Stimulated activated naive CD8-positive, alpha-beta T cell treated with anti-CD3 and anti-CD28 coated beads, Interleukin-15, amount 100 ng/mL, for 72 hours (primary cell): Measurements from ENCODE around the gene NUCB1.

Experiments
- ATAC-seq: fragments of 150-1000 bp; cut with Tn5 transposase; 2 replicates; pipeline ENCODE4 v1.10.0; 2021; ENCODE audit warnings: mild to moderate bottlenecking, moderate library complexity
- DNase-seq, 2 donors: peaks; one replicate each; pipeline ENCODE4 v3.0.0; 2021 to 2022
- H3K27ac Mint-ChIP-seq, 2 donors: one replicate each; pipeline ENCODE4 v1.8.0; 2022; ENCODE audit warnings: mild to moderate bottlenecking in 2 of 2, mixed read lengths in 2 of 2, moderate library complexity in 2 of 2
- H3K27me3 Mint-ChIP-seq: one replicate; pipeline ENCODE4 v1.8.0; 2022; ENCODE audit warnings: mixed read lengths
- H3K4me1 Mint-ChIP-seq: one replicate; pipeline ENCODE4 v1.8.0; 2022; ENCODE audit warnings: mild to moderate bottlenecking, mixed read lengths
- H3K4me3 Mint-ChIP-seq, 2 donors: one replicate each; pipeline ENCODE4 v1.8.0; 2022; ENCODE audit warnings: mild to moderate bottlenecking in 2 of 2, mixed read lengths in 2 of 2, moderate library complexity in 1 of 2
- H3K9me3 Mint-ChIP-seq, 2 donors: one replicate each; pipeline ENCODE4 v1.8.0; 2022; ENCODE audit warnings: mixed read lengths in 2 of 2

The NUCB1 gene

DNA sequence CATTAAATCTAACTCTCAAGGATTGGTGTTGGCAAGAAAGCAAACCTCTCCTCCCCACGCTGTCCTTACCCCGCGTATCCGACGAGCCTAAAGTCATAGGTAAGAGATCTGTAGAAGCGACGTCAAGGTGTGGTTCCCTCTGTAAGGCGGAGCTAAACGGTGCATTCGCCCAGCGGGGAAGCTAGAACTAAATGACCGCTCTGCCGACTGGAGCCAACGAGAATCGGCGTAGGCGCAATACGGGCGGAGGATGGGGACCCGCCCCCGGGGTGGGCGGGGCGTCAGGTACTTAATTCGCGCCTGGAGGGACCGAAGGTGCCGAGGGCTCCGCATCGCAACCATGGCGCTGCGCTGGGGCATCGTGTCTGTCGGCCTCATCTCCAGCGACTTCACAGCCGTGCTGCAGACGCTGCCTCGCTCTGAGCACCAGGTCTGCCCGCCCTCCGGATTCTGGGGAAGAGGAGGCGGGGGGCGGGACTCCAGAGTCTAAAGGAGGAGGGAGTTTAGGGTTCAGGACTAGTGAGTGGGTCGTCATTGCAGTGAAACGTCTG, 33.3 kb downstream of the NUCB1 start, which contains the start of gene DHDH:
Gene DHDH (plus strand): TSS at position 318 of the 551 bp plus-strand sequence. CDS start 23 bp downstream, at position 341.
- ATAC-seq = peak; percentile 97
- Mint-ChIP-seq H3K4me3 (peak within 1 kb of the TSS; percentile 90 to 91), H3K4me1 (peaks cover 23% of the 10 kb centered on the region), H3K9me3 (no peaks in the 10 kb centered on the region), H3K27me3 (no peaks in the 10 kb centered on the region), H3K27ac (peak within 1 kb of the TSS; percentile 81 to 92)
- DNase-seq = peak; percentile 81

DNA sequence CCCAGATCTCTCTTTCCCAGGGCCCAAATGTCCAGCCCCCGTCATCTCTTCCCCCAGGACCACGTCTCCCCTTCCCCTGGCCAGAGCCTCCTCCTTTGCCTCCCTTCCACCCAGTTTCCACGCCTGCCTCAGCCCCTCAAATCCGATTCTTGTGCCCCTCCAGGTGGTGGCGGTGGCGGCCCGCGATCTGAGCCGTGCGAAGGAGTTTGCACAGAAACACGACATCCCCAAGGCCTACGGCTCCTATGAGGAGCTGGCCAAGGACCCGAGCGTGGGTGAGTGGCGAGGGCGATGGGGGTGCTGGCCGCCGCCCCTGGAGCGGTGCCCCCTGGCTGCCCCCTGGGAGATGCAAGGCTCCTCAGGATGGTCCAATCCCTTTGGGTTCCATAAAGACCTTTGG, 34.7 kb downstream of the NUCB1 start:
- Mint-ChIP-seq H3K27ac (peak overlapping the region in 1 of 2 donors; percentile 96), H3K27me3 (no peaks in the 10 kb centered on the region), H3K4me3 (peak overlapping the region; percentile 21 to 49), H3K9me3 (no peaks in the 10 kb centered on the region), H3K4me1 (peaks cover 23% of the 10 kb centered on the region)
- no peak for DNase-seq
- no peak for ATAC-seq

DNA sequence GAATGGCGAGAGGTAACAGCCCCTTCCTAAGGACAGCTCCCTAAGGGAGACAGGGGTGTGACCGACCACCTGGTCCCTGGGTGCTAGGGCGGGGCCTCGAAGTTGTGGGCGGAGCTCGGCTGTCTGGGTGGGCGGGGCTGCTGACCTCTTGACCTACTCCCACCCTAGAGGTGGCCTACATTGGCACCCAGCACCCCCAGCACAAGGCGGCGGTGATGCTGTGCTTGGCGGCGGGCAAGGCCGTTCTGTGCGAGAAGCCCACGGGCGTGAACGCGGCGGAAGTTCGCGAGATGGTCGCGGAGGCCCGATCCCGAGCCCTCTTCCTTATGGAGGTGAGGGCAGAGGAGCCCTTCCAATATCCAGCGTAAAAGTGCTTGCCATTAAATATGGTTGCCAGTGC, 35.8 kb downstream of the NUCB1 start:
- H3K4me1 Mint-ChIP-seq = peaks cover 23% of the 10 kb centered on the region
- H3K9me3 Mint-ChIP-seq = no peaks in the 10 kb centered on the region
- no peak for DNase-seq
- no peak overlapping the region for H3K27ac Mint-ChIP-seq
- ATAC-seq = no peak
- no peak overlapping the region for H3K4me3 Mint-ChIP-seq
- no peaks in the 10 kb centered on the region for H3K27me3 Mint-ChIP-seq

DNA sequence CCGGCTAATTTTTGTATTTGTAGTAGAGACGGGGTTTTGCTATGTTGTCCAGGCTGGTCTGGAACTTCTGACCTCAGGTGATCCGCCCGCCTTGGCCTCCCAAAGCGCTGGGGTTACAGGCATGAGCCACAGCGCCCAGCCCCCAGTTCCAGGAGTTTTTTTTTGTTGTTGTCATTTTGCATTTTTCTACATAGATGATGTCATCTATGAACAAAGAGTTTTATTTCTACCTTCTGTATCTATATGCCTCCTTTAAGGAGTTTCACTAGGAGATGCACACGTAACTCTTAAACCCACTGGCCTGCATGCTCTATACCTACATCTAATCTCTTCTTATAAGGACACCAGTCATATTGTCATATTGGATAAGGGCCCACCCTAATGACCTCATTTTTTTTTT, 38.1 kb downstream of the NUCB1 start:
- Mint-ChIP-seq H3K4me1 (peaks cover 18% of the 10 kb centered on the region), H3K9me3 (no peaks in the 10 kb centered on the region), H3K4me3 (no peak overlapping the region), H3K27ac (no peak overlapping the region), H3K27me3 (no peaks in the 10 kb centered on the region)
- no peak for DNase-seq
- ATAC-seq = no peak

DNA sequence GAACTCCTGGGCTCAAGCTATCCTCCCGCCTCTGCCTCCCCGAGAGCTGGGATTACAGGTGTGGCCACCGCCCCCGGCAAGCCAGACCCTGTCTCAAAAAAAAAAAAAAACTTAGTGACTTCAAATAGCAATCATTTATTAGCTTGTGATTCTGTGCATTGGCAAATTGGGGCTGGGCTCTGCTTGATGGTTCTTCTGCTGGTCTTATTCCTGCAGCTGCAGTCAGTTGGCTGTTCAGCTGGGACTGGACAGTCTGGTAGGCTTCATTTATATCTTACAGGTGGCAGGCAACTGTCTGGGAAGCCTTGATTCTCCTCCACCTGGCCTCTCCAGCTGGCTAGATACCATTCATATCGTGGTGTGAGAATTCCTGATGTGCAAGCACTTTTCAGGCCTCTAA, 40.8 kb downstream of the NUCB1 start:
- no peak for DNase-seq

DNA sequence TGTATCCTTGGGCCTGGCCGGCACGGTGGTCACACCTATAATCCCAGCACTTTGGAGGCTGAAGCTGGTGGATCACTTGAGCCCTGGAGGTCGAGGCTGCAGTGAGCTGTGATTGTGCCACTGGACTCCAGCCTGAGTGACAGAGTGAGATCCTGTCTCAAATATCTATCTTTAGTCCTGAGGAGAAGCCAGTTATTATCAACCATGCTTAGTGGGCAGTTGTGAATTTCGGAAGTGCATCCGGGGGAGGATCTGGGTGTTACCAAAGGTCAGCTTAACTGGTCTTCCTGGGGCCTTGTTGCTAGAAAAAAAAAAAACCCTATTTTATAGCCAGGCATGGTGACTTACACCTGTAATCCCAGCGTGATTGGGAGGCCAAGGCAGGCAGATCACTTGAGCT, 43.0 kb downstream of the NUCB1 start:
- Mint-ChIP-seq H3K4me1 (no peaks in the 10 kb centered on the region), H3K9me3 (peaks cover 0 to 11% of the 10 kb centered on the region in 2 donors), H3K4me3 (no peak overlapping the region), H3K27me3 (no peaks in the 10 kb centered on the region), H3K27ac (no peak overlapping the region)
- ATAC-seq = no peak
- DNase-seq = no peak

More for the DNA sequence above, 40.8 kb downstream of the NUCB1 start:
- no peak overlapping the region for H3K27ac Mint-ChIP-seq
- no peak overlapping the region for H3K4me3 Mint-ChIP-seq
- H3K9me3 Mint-ChIP-seq = no peaks in the 10 kb centered on the region
- no peaks in the 10 kb centered on the region for H3K27me3 Mint-ChIP-seq
- no peaks in the 10 kb centered on the region for H3K4me1 Mint-ChIP-seq
- no peak for ATAC-seq

DNA sequence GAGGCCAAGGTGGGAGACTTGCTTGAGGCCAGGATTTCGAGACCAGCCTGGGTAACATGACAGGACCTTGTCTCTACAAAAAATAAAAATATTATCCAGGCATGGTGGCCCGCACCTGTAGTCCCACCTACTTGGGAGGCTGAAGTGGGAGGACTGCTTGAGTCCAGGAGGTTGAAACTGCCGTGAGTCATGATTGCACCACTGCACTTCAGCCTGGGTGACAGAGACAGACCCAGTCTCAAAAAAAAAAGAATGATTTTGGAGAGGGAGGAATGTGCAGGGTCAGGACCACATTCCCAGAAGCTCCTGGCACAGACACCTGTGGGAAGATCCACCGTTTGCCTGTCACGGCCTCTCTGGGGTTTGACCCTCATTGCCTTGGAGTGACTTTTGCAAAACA, 45.3 kb downstream of the NUCB1 start:
- H3K9me3 Mint-ChIP-seq = peaks cover 0 to 11% of the 10 kb centered on the region in 2 donors
- H3K27ac Mint-ChIP-seq = no peak overlapping the region
- DNase-seq = no peak
- no peaks in the 10 kb centered on the region for H3K4me1 Mint-ChIP-seq
- ATAC-seq = no peak
- no peak overlapping the region for H3K4me3 Mint-ChIP-seq
- no peaks in the 10 kb centered on the region for H3K27me3 Mint-ChIP-seq

DNA sequence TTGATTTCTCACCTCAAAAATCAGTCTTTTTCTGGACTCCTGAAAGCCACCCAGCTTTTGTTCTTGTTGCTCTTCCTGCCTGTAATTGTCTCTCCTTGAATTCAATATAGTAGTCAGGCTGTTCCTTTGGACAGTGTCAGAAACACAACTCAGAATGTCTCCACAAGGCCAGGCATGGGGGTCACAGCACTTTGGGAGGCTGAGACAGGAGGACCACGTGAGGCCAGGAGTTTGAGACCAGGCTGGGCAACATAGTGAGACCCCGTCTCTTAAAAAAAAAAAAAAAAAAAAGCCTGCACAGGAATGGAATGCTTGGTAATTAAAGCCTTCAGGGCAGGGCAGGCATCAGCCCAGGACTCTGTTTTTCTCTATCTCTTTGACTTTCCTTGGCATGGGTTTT, 45.7 kb downstream of the NUCB1 start:
- Mint-ChIP-seq H3K9me3 (peaks cover 0 to 11% of the 10 kb centered on the region in 2 donors), H3K27ac (no peak overlapping the region), H3K27me3 (no peaks in the 10 kb centered on the region), H3K4me1 (no peaks in the 10 kb centered on the region), H3K4me3 (no peak overlapping the region)
- DNase-seq (no peak), ATAC-seq (no peak)

DNA sequence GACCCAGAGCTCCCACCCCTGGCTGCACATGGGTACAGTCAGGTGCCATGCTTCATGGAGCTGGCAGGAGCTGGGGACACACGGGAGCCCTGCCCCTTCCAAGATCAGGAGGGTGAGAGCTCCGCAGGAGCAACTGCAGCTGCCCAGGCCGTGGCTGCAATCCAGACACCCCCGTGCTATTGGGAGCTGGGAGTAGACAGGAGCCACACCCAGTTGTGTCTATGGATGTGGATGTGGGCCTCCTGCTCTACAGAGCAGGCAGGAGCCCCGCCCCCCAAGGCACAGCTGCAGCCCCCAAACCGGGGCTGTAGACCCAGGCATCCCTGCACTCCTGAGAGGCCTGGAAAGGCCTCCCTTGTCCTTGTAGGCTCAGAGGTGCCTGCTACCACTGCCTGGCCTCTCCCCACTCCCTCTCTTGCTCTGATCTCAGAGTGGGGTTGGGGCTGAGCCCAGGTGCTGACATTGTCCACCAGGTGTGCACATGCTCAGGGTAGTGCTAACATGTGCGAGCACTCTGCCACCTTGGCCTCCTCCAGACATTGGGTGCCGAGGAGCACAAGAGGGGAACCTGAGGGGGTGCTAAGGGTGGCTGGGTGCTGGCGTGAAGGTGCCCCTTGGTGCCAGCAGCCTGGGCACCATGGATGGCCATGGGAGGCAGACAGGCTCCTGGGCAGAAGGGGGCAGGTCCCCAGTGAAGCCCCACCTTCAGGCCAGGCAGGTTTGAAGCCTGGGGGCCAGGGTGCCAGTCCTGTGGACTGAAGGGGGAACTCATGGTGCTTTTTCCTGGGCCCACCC, 46.5 kb downstream of the NUCB1 start:
- H3K9me3 Mint-ChIP-seq = peaks cover 0 to 11% of the 10 kb centered on the region in 2 donors
- DNase-seq = no peak
- H3K4me1 Mint-ChIP-seq = no peaks in the 10 kb centered on the region
- H3K27ac Mint-ChIP-seq = no peak overlapping the region
- H3K27me3 Mint-ChIP-seq = no peaks in the 10 kb centered on the region
- no peak overlapping the region for H3K4me3 Mint-ChIP-seq
- no peak for ATAC-seq

DNA sequence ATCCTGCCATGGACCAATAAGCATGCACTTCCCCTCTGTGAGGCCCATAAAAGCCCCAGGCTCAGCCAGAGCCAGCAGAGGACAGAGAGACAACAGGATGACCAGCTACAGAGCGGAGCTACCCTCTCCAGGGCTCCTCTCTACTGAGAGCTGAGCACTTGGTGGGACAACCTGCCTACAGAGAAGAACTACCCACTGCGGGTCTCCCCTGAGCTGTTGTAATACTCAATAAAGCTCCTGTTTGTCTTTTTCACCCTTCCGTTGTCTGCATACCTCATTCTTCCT, 47.1 kb downstream of the NUCB1 start:
- Mint-ChIP-seq H3K4me1 (no peaks in the 10 kb centered on the region), H3K27me3 (no peaks in the 10 kb centered on the region), H3K9me3 (peaks cover 0 to 11% of the 10 kb centered on the region in 2 donors), H3K4me3 (no peak overlapping the region), H3K27ac (peak overlapping the region in 1 of 2 donors; percentile 48)
- ATAC-seq (no peak), DNase-seq (no peak)

DNA sequence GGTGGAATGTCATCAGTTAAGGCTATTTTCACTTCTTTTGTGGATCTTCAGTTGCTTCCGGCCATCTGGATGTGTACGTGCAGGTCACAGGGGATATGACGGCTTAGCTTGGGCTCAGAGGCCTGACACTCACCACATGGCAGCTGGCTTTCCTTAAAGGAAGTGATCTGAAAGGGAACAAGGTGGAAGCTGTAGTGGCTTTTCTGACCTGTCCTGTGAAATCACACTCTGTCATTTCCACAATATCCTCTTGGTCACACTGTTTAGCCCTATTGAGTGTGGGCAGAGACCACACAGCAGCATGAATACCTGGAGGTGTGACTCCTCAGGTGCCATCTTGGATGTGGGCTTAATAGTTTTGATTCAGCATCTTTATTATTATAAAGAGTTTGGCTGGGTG, 50.0 kb downstream of the NUCB1 start:
- no peak for DNase-seq
- Mint-ChIP-seq H3K4me3 (no peak overlapping the region), H3K27ac (no peak overlapping the region)

DNA sequence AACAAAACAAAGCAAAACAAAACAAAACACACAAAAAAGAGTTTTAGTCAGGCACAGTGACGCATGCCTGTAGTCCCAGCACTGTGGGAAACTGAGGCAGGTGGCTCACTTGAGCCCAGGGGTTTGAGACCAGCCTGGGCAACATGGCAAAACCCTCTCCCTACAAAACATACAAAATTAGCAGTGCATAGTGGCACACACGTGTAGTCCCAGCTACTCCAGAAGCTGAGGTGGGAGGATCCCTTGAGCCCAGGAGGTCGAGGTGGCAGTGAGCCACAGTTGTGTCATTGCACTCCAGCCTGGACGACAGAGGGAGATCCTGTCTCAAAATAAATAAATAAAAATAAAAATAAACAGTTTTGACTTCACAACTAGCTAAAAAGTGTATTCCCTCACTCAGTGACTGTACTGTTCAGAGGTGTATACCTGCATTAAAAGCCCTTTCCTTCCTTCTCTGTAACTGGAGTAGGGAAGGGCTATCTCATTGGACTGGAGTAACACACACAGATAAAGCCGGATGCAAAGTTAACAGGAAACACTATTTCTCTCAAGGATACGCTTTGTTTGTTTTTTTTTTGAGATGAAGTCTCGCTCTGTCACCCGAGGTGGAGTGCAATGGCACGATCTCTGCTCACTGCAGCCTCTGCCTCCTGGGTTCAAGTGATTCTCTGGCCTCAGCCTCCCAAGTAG, 50.9 kb downstream of the NUCB1 start:
- no peak overlapping the region for H3K4me3 Mint-ChIP-seq
- H3K9me3 Mint-ChIP-seq = peaks cover 0 to 11% of the 10 kb centered on the region in 2 donors
- no peak for ATAC-seq
- H3K27me3 Mint-ChIP-seq = no peaks in the 10 kb centered on the region
- H3K27ac Mint-ChIP-seq = no peak overlapping the region
- H3K4me1 Mint-ChIP-seq = peaks cover 18% of the 10 kb centered on the region
- DNase-seq = no peak

More for the DNA sequence above, 50.0 kb downstream of the NUCB1 start:
- H3K4me1 Mint-ChIP-seq = peaks cover 10% of the 10 kb centered on the region
- H3K27me3 Mint-ChIP-seq = no peaks in the 10 kb centered on the region
- peaks cover 0 to 11% of the 10 kb centered on the region in 2 donors for H3K9me3 Mint-ChIP-seq
- ATAC-seq = no peak

DNA sequence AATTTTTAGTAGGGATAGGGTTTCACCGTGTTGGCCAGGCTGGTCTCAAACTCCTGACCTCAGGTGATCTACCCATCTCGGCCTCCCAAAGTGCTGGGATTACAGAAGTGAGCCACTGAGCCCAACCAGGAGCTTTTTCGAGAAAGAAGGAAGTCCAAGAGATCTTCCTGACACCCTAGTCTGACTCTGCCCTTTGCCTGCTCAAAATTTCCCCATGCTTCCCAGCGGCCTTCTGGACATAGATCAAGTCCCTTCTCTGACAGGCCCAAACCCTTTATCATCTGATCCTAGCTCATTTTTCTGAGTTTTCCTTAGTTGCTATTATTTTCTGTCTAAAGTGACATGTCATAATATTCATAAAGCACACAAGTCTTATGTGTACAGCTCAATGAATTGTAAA, 53.0 kb downstream of the NUCB1 start:
- Mint-ChIP-seq H3K27ac (no peak overlapping the region), H3K4me3 (no peak overlapping the region), H3K4me1 (peaks cover 40% of the 10 kb centered on the region), H3K9me3 (no peaks in the 10 kb centered on the region), H3K27me3 (no peaks in the 10 kb centered on the region)
- DNase-seq (no peak), ATAC-seq (no peak)

DNA sequence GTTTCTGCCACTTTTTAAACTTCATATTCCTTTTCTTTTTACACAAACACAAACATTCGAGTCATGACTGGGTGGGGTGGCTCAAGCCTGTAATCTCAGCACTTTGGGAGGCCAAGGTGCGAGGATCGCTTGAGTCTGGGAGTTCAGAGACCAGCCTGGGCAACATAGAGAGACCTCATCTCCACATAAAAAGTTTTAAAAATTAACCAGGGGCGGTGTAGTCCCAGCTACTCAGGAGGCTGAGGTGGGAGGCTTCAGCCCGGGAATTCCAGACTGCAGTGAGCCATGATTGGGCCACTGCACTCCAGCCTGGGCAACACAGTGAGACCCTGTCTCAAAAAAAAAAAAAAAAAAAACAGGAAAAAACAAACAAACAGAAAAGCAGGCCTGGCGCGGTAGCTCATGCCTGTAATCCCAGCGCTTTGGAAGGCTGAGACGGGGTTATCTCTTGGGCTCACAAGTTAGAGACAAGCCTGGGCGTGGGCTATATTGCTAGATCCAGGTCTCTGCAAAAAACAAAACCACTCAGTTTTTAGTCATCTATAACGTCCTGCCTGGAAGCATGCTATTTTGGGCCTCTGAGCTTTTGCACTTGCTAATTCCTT, 54.0 kb downstream of the NUCB1 start:
- Mint-ChIP-seq H3K27me3 (no peaks in the 10 kb centered on the region), H3K9me3 (no peaks in the 10 kb centered on the region), H3K4me1 (peaks cover 47% of the 10 kb centered on the region), H3K4me3 (peak overlapping the region; percentile 92 to 97), H3K27ac (peak overlapping the region; percentile 94 to 99)
- DNase-seq (no peak), ATAC-seq (no peak)

DNA sequence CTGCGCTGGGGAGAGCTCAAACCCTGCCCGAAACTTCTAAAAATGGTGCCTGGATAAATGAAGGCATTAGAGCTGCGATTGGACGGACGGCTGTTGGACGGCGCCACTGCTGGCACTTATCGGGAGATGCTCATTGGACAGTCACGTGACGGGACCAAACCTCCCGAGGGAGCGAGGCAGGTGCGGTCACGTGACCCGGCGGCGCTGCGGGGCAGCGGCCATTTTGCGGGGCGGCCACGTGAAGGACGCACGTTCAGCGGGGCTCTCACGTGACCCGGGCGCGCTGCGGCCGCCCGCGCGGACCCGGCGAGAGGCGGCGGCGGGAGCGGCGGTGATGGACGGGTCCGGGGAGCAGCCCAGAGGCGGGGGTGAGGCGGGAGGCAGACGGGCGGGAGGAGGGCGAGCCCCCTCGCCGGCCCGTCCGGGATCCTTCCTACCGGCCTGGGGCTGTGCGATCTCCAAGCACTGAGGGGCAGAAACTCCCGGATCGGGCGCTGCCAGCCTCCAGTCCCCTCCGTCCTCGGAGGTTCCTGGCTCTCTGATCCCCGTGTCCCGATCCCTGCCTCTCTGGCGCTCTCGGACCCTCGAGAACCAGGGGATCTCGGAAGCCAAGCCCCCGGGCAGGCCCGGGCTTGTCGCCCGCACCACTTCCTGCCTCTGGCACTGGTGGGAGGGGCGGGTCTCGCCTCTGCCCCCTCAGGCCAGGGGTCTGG, 54.6 kb downstream of the NUCB1 start, which contains the start of gene BAX:
Gene BAX (plus strand): TSS at position 281 of the 713 bp plus-strand sequence. CDS start 54 bp downstream, at position 335.
- Mint-ChIP-seq H3K4me1 (peaks cover 53% of the 10 kb centered on the region), H3K27ac (peak within 1 kb of the TSS; percentile 96 to 99), H3K9me3 (no peaks in the 10 kb centered on the region), H3K4me3 (peak within 1 kb of the TSS; percentile 97 to 98), H3K27me3 (no peaks in the 10 kb centered on the region)
- ATAC-seq (peak; percentile 88), DNase-seq (peak; percentile 94 to 97)
